Pancreas (tissue), 10 donors: Measurements from ENCODE around the gene DNAL4. TPM values are rescaled to one million over a fixed set of nuclear protein-coding genes. Genes with fewer than 3 reads are reported as not detected.

ENCODE experiments used
- ATAC-seq, 4 donors: fragments of 200-7000 bp; cut with Tn5 transposase; one replicate each; pipeline versions ENCODE4 v1.8.0 to v1.9.1; 2020; ENCODE audit warnings: mild to moderate bottlenecking in 4 of 4, moderate library complexity in 4 of 4
- DNase-seq, 6 donors: peaks; one replicate each; pipeline ENCODE4 v3.0.0-alpha.2; 2020
- FAIRE-seq: peaks from 2 replicates; lab custom pipeline; 2012; peaks lifted over from hg19 to GRCh38; lab: Jason Lieb, UNC
- H3K27ac ChIP-seq, 4 donors: fragments of 200-600 bp; sonication (generic); 1 replicate in 3 of 4; 2 replicates in 1 of 4; pipeline versions ENCODE4 v1.5.0 to v1.8.0; 2020
- H3K27me3 ChIP-seq, 4 donors: fragments of 200-600 bp; one replicate each; pipeline ENCODE4 v1.8.0; 2021
- H3K36me3 ChIP-seq, 3 donors: fragments of 200-600 bp; sonication (generic) in 1 of 3; one replicate each; pipeline versions ENCODE4 v1.5.0 to v1.8.0; 2020 to 2021
- H3K4me1 ChIP-seq, 3 donors: fragments of 200-600 bp; one replicate each; pipeline ENCODE4 v1.8.0; 2021
- H3K4me3 ChIP-seq, 4 donors: fragments of 200-600 bp; sonication (generic) in 2 of 4; one replicate each; pipeline versions ENCODE4 v1.5.0 to v1.8.0; 2020 to 2021
- H3K9me3 ChIP-seq, 4 donors: fragments of 200-600 bp; one replicate each; pipeline ENCODE4 v1.8.0; 2021
- CTCF ChIP-seq, 4 donors: fragments of 200-600 bp; sonication (generic) in 3 of 4; IDR thresholded peaks; one replicate each; pipeline versions ENCODE4 v1.5.0 to v1.8.0; 2021; ENCODE audit warnings: antibody characterized with exemption in 4 of 4
- WGBS, 2 donors: extraction: QIAGEN DNeasy Blood & Tissue Kit; methylation state at CpG; one replicate each; pipeline ENCODE4 v1.1.7; 2013; 5-methylcytosine and 5-hydroxymethylcytosine counted together
- intact Hi-C, 3 donors: fragments of 100-400 bp; cut with DNase I; formaldehyde crosslinking; loops; one replicate each; pipeline versions ENCODE4 v1.11.1 to v1.14.2; 2022
- polyA plus RNA-seq, 2 donors: library from polyadenylated mRNA; stranded (reverse); fragments of 200-250 nt; gene quantifications; one replicate each; pipeline ENCODE4 v1.2.3, GENCODE V29; 2013
- total RNA-seq, 6 donors: library from RNA; stranded (reverse); fragmentation: NEBNext Ultra II Directional in 4 of 6; extraction: Animal tissue kit (Norgen Biotek cat#: 25700) in 4 of 6; gene quantifications; one replicate each; pipeline versions ENCODE4 v1.2.1 to v1.2.4, GENCODE V29; 2021 to 2023
- donor health status: healthy with polysubstance abuse.
- donor health status: DM: no; HTN: no; CAD: no; lungs with moderate emphysema.
- donor health status: DM: no; HTN: no; CAD: no.
- donor health status: control.
- donor health status: control.
- donor health status: Bipolar disorder and iron deficiency.
- donor health status: DM: yes; HTN: yes; CAD: no.
- donor health status: DM: no; HTN: no; CAD: no.
- donor health status: DM: no; HTN: no; CAD: no.
- donor health status: DM: yes; HTN: yes; CAD: no.

Gene DNAL4
- total and polyA plus RNA-seq, 8 donors = 7.7 to 16.2 (median 11.1) TPM

GRCh38 chr22:38745676-38746460 is 48.1 kb downstream of the DNAL4 start:
- H3K36me3 ChIP-seq = peaks cover 11 to 95% (median 50%) of the 10 kb centered on the region in 3 donors
- no peak for DNase-seq
- H3K4me1 ChIP-seq = no peaks in the 10 kb centered on the region
- WGBS, 2 donors = 86% methylated on average over 14 of the region's 14 CpGs
- TF ChIP-seq CTCF (IDR thresholded peaks at IDR 0.05) = no peak
- no peak overlapping the region for H3K4me3 ChIP-seq
- no peak overlapping the region for H3K27ac ChIP-seq
- no peak for FAIRE-seq
- H3K27me3 ChIP-seq = no peaks in the 10 kb centered on the region
- ATAC-seq = peak in 2 of 4 donors; percentile 8 to 13
- intact Hi-C loops = no loop called here
- no peaks in the 10 kb centered on the region for H3K9me3 ChIP-seq

- no peaks in the 10 kb centered on the region for H3K9me3 ChIP-seq
- H3K27ac ChIP-seq = no peak overlapping the region
- H3K4me3 ChIP-seq = no peak overlapping the region
- H3K4me1 ChIP-seq = no peaks in the 10 kb centered on the region
- intact Hi-C loops = no loop called here
- FAIRE-seq (no peak), DNase-seq (peak in 1 of 6 donors; percentile 27), ATAC-seq (peak in 2 of 4 donors; percentile 7 to 12)
- H3K36me3 ChIP-seq = peaks cover 17 to 95% (median 51%) of the 10 kb centered on the region in 3 donors
- WGBS, 2 donors = 74 to 81% methylated on average over 6 of the region's 6 CpGs
- no peaks in the 10 kb centered on the region for H3K27me3 ChIP-seq
- no peak for TF ChIP-seq CTCF (IDR thresholded peaks at IDR 0.05)
Measured at GRCh38 chr22:38744981-38745380, 49.0 kb downstream of the DNAL4 start.

GRCh38 chr22:38742176-38742942 is 51.6 kb downstream of the DNAL4 start:
- Histone ChIP-seq H3K9me3 (no peaks in the 10 kb centered on the region), H3K27ac (no peak overlapping the region), H3K27me3 (no peaks in the 10 kb centered on the region), H3K36me3 (peaks cover 24 to 97% (median 62%) of the 10 kb centered on the region in 3 donors), H3K4me3 (no peak overlapping the region), H3K4me1 (no peaks in the 10 kb centered on the region)
- WGBS, 2 donors = 89 to 91% methylated on average over 25 of the region's 25 CpGs
- intact Hi-C loops = no loop called here
- FAIRE-seq = no peak
- TF ChIP-seq CTCF (IDR thresholded peaks at IDR 0.05) = no peak
- ATAC-seq = no peak
- peak in 2 of 6 donors; percentile 25 to 54 for DNase-seq

- Histone ChIP-seq H3K36me3 (peaks cover 24 to 97% (median 66%) of the 10 kb centered on the region in 3 donors), H3K27ac (no peak overlapping the region), H3K4me3 (no peak overlapping the region), H3K4me1 (no peaks in the 10 kb centered on the region), H3K27me3 (no peaks in the 10 kb centered on the region), H3K9me3 (no peaks in the 10 kb centered on the region)
- no peak for ATAC-seq
- intact Hi-C loops = no loop called here
- FAIRE-seq = no peak
- no peak for TF ChIP-seq CTCF (IDR thresholded peaks at IDR 0.05)
- DNase-seq = peak in 2 of 6 donors; percentile 14 to 28
- WGBS, 2 donors = 92 to 97% methylated on average over 10 of the region's 10 CpGs
Measured at GRCh38 chr22:38741576-38741975, 52.4 kb downstream of the DNAL4 start.
